ENCODE measurements around the gene GBA2. TPM values are rescaled to one million over a fixed set of nuclear protein-coding genes. Genes with fewer than 3 reads are reported as not detected.

The GBA2 gene
- total RNA-seq, 6 experiments from 2014 or later = 29.5 to 53.7 (median 35.2) TPM

DNA sequence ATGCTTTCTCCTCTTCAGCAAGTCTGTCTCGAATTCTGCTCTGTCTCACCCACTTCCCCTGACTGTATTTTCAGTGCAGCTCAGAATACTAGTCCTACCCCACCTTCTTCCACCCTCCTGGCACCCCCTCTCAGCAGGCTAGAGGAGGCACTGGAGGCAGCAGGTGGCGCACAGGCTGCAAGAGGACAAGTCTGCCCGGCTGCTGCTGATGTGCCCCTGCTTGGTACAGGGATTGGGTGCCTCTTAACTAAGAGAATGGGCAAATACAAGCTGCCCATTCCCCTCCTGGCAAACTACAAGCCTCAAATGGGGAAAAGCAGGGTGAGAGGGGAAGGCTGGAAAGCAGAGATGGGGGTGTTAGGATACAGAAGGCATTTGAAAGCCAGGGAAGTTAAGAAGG is 22.1 kb downstream of the GBA2 start:
- ATAC-seq = no peak

DNA sequence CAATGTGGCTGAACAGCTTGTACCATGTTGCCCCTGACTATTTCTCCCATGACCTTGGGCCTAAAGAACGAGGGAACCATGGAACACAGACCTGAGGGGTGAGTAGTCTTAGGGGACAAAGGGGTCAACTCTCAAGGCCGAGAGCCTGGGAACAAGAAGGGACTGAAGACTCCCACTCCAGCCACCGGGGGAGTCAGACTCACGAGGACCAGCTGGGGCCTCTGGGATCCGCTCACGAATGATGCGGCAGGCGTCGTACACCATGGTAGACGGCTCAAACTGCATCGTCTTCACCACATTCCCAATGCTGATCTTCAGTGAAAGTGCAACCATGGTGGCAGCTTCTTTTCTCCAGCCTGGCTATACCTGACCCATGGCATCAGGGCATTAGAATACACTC is 23.7 kb downstream of the GBA2 start:
- TF ChIP-seq POLR2A (IDR thresholded peaks at IDR 0.05) = no peak
- TF ChIP-seq, protein P1, sequence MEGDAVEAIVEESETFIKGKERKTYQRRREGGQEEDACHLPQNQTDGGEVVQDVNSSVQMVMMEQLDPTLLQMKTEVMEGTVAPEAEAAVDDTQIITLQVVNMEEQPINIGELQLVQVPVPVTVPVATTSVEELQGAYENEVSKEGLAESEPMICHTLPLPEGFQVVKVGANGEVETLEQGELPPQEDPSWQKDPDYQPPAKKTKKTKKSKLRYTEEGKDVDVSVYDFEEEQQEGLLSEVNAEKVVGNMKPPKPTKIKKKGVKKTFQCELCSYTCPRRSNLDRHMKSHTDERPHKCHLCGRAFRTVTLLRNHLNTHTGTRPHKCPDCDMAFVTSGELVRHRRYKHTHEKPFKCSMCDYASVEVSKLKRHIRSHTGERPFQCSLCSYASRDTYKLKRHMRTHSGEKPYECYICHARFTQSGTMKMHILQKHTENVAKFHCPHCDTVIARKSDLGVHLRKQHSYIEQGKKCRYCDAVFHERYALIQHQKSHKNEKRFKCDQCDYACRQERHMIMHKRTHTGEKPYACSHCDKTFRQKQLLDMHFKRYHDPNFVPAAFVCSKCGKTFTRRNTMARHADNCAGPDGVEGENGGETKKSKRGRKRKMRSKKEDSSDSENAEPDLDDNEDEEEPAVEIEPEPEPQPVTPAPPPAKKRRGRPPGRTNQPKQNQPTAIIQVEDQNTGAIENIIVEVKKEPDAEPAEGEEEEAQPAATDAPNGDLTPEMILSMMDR (IDR thresholded peaks at IDR 0.05) = no peak
- ATAC-seq (no peak), DNase-seq (no peak)
- Histone ChIP-seq H3K36me3 (peaks cover 7 to 59% (median 47%) of the 10 kb centered on the region in 4 donors), H3K9me3 (no peaks in the 10 kb centered on the region), H3K4me3 (no peak overlapping the region), H3K27me3 (no peaks in the 10 kb centered on the region), H3K4me1 (peaks cover 0 to 40% (median 15%) of the 10 kb centered on the region in 4 donors), H3K27ac (no peak overlapping the region)
- intact Hi-C loops (cut with DNase I) = loop anchor here (5.0 to 10.0 kb wide), 2 partner anchors 61 to 63 kb away; partner anchors contain the start of gene ARHGEF39 (in 1 of the 2)
- 100% methylated on average over 1 of the region's 11 CpGs for WGBS (ENCODE audit: insufficient coverage, low coverage, low lambda C conversion rate, missing lambda C conversion rate)

More for the DNA sequence above, 22.1 kb downstream of the GBA2 start:
- Histone ChIP-seq H3K27me3 (no peaks in the 10 kb centered on the region), H3K4me3 (no peak overlapping the region), H3K27ac (peak overlapping the region; percentile 27 to 100 (median 98)), H3K36me3 (peaks cover 0 to 43% (median 33%) of the 10 kb centered on the region in 4 donors), H3K4me1 (peaks cover 0 to 47% (median 19%) of the 10 kb centered on the region in 4 donors), H3K9me3 (no peaks in the 10 kb centered on the region)
- TF ChIP-seq, protein P1 (IDR thresholded peaks at IDR 0.05) = no peak
- no peak for TF ChIP-seq POLR2A (IDR thresholded peaks at IDR 0.05)
- 50% methylated on average over 3 of the region's 3 CpGs for WGBS (ENCODE audit: insufficient coverage, low coverage, low lambda C conversion rate, missing lambda C conversion rate)
- intact Hi-C loops (cut with DNase I) = loop anchor here (5.0 to 10.0 kb wide), 2 partner anchors 62 to 65 kb away; partner anchors contain the start of gene ARHGEF39 (in 1 of the 2)
- DNase-seq = no peak

DNA sequence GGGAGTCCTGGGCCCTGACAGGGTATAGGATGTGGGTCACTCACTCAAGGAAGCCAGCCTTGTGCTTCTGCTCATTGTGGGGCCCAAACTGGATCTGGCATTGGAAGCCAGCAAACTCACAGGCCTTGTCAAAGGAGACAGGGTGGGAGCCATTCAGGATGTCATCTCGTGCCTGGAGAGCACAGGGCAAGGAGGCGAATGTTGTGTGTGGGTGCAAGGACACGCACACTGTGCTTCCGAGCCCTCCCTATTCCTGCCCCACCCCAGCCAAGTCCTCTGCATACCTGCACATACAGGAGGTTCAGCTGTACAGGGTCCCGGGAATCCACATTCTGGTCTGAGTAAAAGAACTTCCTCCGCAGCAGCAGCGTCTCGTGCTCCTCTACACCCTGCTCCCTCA is 25.1 kb downstream of the GBA2 start:
- 100% methylated on average over 4 of the region's 8 CpGs for WGBS (ENCODE audit: insufficient coverage, low coverage, low lambda C conversion rate, missing lambda C conversion rate)
- TF ChIP-seq, protein P1 (IDR thresholded peaks at IDR 0.05) = no peak
- no peak for TF ChIP-seq POLR2A (IDR thresholded peaks at IDR 0.05)
- no peak for ATAC-seq

DNA sequence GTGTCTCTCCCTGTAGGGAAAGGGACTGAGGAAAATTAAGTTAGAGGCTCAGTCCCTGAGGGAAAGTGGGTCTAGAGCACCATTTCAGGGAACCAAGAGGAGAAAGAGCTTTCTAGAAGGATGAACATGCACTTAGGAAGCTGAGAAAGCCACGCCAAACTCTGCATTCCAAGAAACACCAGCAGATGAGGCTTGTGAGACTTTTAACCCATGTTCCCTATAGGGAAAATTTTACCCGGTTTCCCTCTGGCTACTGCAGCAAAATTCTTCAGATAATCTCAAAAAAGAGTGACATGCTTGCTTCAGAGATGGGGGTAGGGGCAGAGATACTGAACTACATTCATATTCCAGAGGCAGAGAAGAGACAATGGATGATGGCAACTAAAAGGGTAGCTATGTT is 25.6 kb downstream of the GBA2 start:
- Histone ChIP-seq H3K36me3 (peaks cover 25 to 78% (median 66%) of the 10 kb centered on the region in 4 donors), H3K27ac (no peak overlapping the region), H3K9me3 (no peaks in the 10 kb centered on the region), H3K4me1 (peaks cover 0 to 22% (median 7%) of the 10 kb centered on the region in 4 donors), H3K4me3 (no peak overlapping the region), H3K27me3 (no peaks in the 10 kb centered on the region)
- no peak for ATAC-seq
- 92% methylated on average over 2 of the region's 2 CpGs for WGBS (ENCODE audit: insufficient coverage, low coverage, low lambda C conversion rate, missing lambda C conversion rate)
- DNase-seq = no peak
- intact Hi-C loops (cut with DNase I) = loop anchor here in 1 of 2 donors (10.0 kb wide), 1 partner anchor 59 kb away; the partner anchor contains the start of gene ARHGEF39
- TF ChIP-seq, protein P1 (IDR thresholded peaks at IDR 0.05) = no peak
- TF ChIP-seq POLR2A (IDR thresholded peaks at IDR 0.05) = no peak

More for the DNA sequence above, 25.1 kb downstream of the GBA2 start:
- no peak overlapping the region for H3K27ac ChIP-seq
- H3K4me1 ChIP-seq = peaks cover 0 to 27% (median 9%) of the 10 kb centered on the region in 4 donors
- no peak overlapping the region for H3K4me3 ChIP-seq
- no peaks in the 10 kb centered on the region for H3K9me3 ChIP-seq
- intact Hi-C loops (cut with DNase I) = loop anchor here in 1 of 2 donors (10.0 kb wide), 1 partner anchor 59 kb away; the partner anchor contains the start of gene ARHGEF39
- no peaks in the 10 kb centered on the region for H3K27me3 ChIP-seq
- peaks cover 21 to 74% (median 61%) of the 10 kb centered on the region in 4 donors for H3K36me3 ChIP-seq
- DNase-seq = no peak

All from right lobe of liver (tissue), 6 donors.